HL-60 (cell line): Measurements from ENCODE around the gene CDH6.

Experiments
- CTCF ChIP-seq: IDR thresholded peaks from one replicate; pipeline ENCODE4 v1.5.1; 2011; ENCODE audit warnings: low read length, control low read depth, inconsistent platforms; ENCODE audit not compliant: insufficient read depth
- GABPA ChIP-seq: IDR thresholded peaks from 2 replicates; pipeline ENCODE4 v1.6.1; 2012; ENCODE audit warnings: low read depth
- POLR2AphosphoS5 ChIP-seq: IDR thresholded peaks from 2 replicates; pipeline ENCODE4 v1.6.1; 2012; ENCODE audit warnings: low read depth

GRCh38 chr5:31350395-31350794 is 156.9 kb downstream of the CDH6 start:
- TF ChIP-seq CTCF (no peak), POLR2AphosphoS5 (no peak), GABPA (no peak)
